Right lung (tissue), 5 donors: ENCODE data around the gene CAGE1. TPM values are rescaled to one million over a fixed set of nuclear protein-coding genes. Genes with fewer than 3 reads are reported as not detected.
"Not testable (repeated sequence)": the region's sequence is repeated elsewhere in the genome, so short reads cannot be mapped to it uniquely, and the experiment has no call there.

Source experiments
- DNase-seq, 2 donors: peaks; one replicate each; pipeline ENCODE4 v3.0.0-alpha.2; 2013
- polyA plus RNA-seq, 5 donors: library from polyadenylated mRNA; unstranded; fragments of 120-200 nt; gene quantifications; one replicate each; pipeline versions ENCODE4 v1.2.1 to v1.2.3, GENCODE V29; 2013; ENCODE audit warnings: inconsistent platforms in 1 of 5, low replicate concordance in 1 of 5; ENCODE audit not compliant: insufficient read length in 5 of 5, insufficient read depth in 1 of 5

Gene CAGE1
- polyA plus RNA-seq, 5 donors, result 0.05 to 0.15 (median 0.10) TPM; not detected in 1

GRCh38 chr6:7411328-7411727 is 21.8 kb upstream of the CAGE1 start:
- no peak for DNase-seq

GRCh38 chr6:7410851-7411250 is 21.3 kb upstream of the CAGE1 start:
- DNase-seq, result no peak

- DNase-seq, result no peak
Measured at GRCh38 chr6:7409740-7410139, 20.2 kb upstream of the CAGE1 start.

GRCh38 chr6:7406743-7407142 is 17.2 kb upstream of the CAGE1 start:
- no peak for DNase-seq

GRCh38 chr6:7404546-7404945 is 15.0 kb upstream of the CAGE1 start:
- no peak for DNase-seq

GRCh38 chr6:7402716-7403115 is 13.2 kb upstream of the CAGE1 start:
- DNase-seq, result no peak

GRCh38 chr6:7401075-7401474 is 11.5 kb upstream of the CAGE1 start:
- no peak for DNase-seq

GRCh38 chr6:7392402-7392801 is 2.9 kb upstream of the CAGE1 start:
- DNase-seq, result no peak

GRCh38 chr6:7391151-7391550 is 1.6 kb upstream of the CAGE1 start:
- no peak for DNase-seq

- DNase-seq, result no peak
Measured at GRCh38 chr6:7390226-7390878, 810 bp upstream of the CAGE1 start.

- DNase-seq, result no peak
Measured at GRCh38 chr6:7389162-7389450, 436 bp downstream of the CAGE1 start.

GRCh38 chr6:7381092-7381491 is 8.4 kb downstream of the CAGE1 start:
- no peak for DNase-seq

- no peak for DNase-seq
Measured at GRCh38 chr6:7378740-7379139, 10.8 kb downstream of the CAGE1 start.

GRCh38 chr6:7377961-7378360 is 11.6 kb downstream of the CAGE1 start:
- no peak for DNase-seq

GRCh38 chr6:7373739-7374138 is 15.8 kb downstream of the CAGE1 start:
- DNase-seq, result no peak

GRCh38 chr6:7367408-7367807 is 22.1 kb downstream of the CAGE1 start:
- DNase-seq, result no peak

GRCh38 chr6:7351916-7352315 is 37.6 kb downstream of the CAGE1 start:
- DNase-seq, result not testable (repeated sequence)

- not testable (repeated sequence) for DNase-seq
Measured at GRCh38 chr6:7350591-7350990, 39.0 kb downstream of the CAGE1 start.

GRCh38 chr6:7347551-7347997 is 42.0 kb downstream of the CAGE1 start:
- not testable (repeated sequence) for DNase-seq

GRCh38 chr6:7344773-7345450 is 44.6 kb downstream of the CAGE1 start:
- not testable (repeated sequence) for DNase-seq

GRCh38 chr6:7343546-7344475 is 45.7 kb downstream of the CAGE1 start:
- no peak for DNase-seq

- no peak for DNase-seq
Measured at GRCh38 chr6:7341989-7342742, 47.4 kb downstream of the CAGE1 start.
